Neuron (in vitro differentiated cells): Measurements from ENCODE around the gene P4HA2.

Source experiments
- H2AFZ ChIP-seq: one replicate; pipeline ENCODE4 v1.6.1; 2013; ENCODE audit warnings: low read depth, mild to moderate bottlenecking, inconsistent platforms, low read length, moderate library complexity
- H3K27me3 ChIP-seq: one replicate; pipeline ENCODE4 v1.6.1; 2013; ENCODE audit warnings: low read length; ENCODE audit not compliant: insufficient read depth
- H3K36me3 ChIP-seq: one replicate; pipeline ENCODE4 v1.6.1; 2013; ENCODE audit warnings: low read length; ENCODE audit not compliant: insufficient read depth
- H3K4me1 ChIP-seq: one replicate; pipeline ENCODE4 v1.6.1; 2013; ENCODE audit warnings: low read length; ENCODE audit not compliant: insufficient read depth
- H3K4me3 ChIP-seq: 2 replicates; pipeline ENCODE4 v1.5.1; 2013; ENCODE audit warnings: mild to moderate bottlenecking, low read length, moderate library complexity
- H3K9me3 ChIP-seq: one replicate; pipeline ENCODE4 v1.6.1; 2013; ENCODE audit warnings: low read length

P4HA2 gene

GRCh38 chr5:132260714-132261551 is 33.3 kb upstream of the P4HA2 start:
- H3K4me1 ChIP-seq = no peaks in the 10 kb centered on the region
- no peak overlapping the region for H3K4me3 ChIP-seq
- peaks cover 7% of the 10 kb centered on the region for H3K27me3 ChIP-seq
- no peaks in the 10 kb centered on the region for H3K9me3 ChIP-seq
- H3K36me3 ChIP-seq = no peaks in the 10 kb centered on the region
- no peak overlapping the region for H2AFZ ChIP-seq

- peaks cover 7% of the 10 kb centered on the region for H3K27me3 ChIP-seq
- H2AFZ ChIP-seq = no peak overlapping the region
- no peak overlapping the region for H3K4me3 ChIP-seq
- H3K9me3 ChIP-seq = no peaks in the 10 kb centered on the region
- H3K4me1 ChIP-seq = no peaks in the 10 kb centered on the region
- no peaks in the 10 kb centered on the region for H3K36me3 ChIP-seq
Measured at GRCh38 chr5:132260051-132260450, 32.4 kb upstream of the P4HA2 start.

GRCh38 chr5:132259069-132259851 is 31.6 kb upstream of the P4HA2 start:
- Histone ChIP-seq H3K27me3 (peaks cover 7% of the 10 kb centered on the region), H3K9me3 (no peaks in the 10 kb centered on the region), H2AFZ (no peak overlapping the region), H3K4me3 (no peak overlapping the region), H3K4me1 (no peaks in the 10 kb centered on the region), H3K36me3 (no peaks in the 10 kb centered on the region)

DNA sequence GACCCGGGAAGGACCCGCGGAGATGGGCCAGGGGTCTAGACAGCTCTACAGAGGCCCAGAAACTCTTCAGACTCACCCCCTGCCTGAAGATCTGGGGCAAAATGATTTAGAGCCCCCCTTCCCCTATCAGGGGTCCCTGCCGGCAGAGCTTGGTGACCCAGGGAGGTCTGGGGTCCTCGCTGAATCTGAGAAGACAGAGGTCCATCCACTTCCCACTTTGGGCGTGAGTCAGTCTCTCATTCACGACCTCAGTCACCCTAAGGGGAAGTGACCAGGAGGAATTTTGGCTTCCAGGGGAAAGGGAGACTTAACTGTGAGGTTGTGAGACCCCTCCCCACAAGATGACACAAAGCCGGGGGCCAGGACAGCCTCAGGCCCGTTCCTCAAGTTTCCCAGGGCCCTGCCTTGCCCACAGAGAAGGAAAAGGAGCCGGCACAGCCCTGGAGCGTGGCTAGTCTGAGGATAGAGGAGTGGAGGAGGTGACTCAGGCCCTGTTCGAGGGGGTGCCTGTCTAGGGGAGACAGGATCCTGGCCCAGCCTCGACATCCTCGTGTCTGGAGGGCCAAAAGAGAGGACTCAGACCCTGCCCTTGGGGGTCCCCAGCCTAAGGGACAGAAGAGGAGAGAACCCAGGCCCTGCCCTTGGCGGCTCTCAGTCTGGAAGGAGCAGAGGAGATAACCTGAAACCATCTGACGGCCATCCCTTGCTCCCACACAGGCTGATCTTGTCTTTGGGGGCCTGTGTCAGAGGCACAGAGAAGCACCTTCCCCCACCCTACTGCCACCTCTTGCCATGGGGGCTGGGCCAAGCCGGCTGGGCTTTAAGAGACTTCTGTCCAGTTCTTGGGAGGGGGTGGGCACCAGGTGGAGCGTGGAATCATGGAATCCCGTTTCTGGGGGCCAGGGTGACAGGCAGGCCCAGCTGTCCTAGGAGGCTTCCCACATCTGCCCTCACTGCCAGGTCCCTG is 30.7 kb upstream of the P4HA2 start:
- H3K9me3 ChIP-seq = no peaks in the 10 kb centered on the region
- H3K27me3 ChIP-seq = peaks cover 7% of the 10 kb centered on the region
- no peak overlapping the region for H3K4me3 ChIP-seq
- no peaks in the 10 kb centered on the region for H3K36me3 ChIP-seq
- H2AFZ ChIP-seq = no peak overlapping the region
- H3K4me1 ChIP-seq = no peaks in the 10 kb centered on the region

- no peaks in the 10 kb centered on the region for H3K4me1 ChIP-seq
- H3K36me3 ChIP-seq = no peaks in the 10 kb centered on the region
- peaks cover 4% of the 10 kb centered on the region for H3K27me3 ChIP-seq
- H2AFZ ChIP-seq = no peak within 1 kb of the TSS
- no peak within 1 kb of the TSS for H3K4me3 ChIP-seq
- no peaks in the 10 kb centered on the region for H3K9me3 ChIP-seq
Measured at GRCh38 chr5:132257131-132258101, 29.8 kb upstream of the P4HA2 start, which contains the start of gene PDLIM4. TSS of gene PDLIM4 (plus strand) at chr5:132257696. CDS start at chr5:132257735, 39 bp downstream.

DNA sequence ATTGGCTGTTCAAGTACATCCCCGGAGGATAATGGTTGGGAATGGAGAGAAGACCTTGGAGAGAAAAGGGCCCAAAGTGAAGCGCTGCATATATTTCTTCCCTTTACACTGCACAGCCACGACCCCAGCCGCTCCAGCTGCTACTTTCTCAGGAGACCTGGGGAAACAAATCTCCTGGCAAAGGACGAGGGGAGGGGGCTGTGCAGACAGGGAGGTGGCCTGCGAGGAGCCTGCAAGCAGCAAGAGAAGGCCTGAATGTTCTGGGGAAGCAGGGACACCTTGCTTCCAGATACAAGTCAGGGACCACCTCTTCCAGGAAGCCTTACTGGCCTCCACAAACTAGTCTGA is 29.1 kb upstream of the P4HA2 start:
- no peaks in the 10 kb centered on the region for H3K36me3 ChIP-seq
- no peaks in the 10 kb centered on the region for H3K9me3 ChIP-seq
- peaks cover 4% of the 10 kb centered on the region for H3K27me3 ChIP-seq
- no peak overlapping the region for H2AFZ ChIP-seq
- no peaks in the 10 kb centered on the region for H3K4me1 ChIP-seq
- no peak overlapping the region for H3K4me3 ChIP-seq

DNA sequence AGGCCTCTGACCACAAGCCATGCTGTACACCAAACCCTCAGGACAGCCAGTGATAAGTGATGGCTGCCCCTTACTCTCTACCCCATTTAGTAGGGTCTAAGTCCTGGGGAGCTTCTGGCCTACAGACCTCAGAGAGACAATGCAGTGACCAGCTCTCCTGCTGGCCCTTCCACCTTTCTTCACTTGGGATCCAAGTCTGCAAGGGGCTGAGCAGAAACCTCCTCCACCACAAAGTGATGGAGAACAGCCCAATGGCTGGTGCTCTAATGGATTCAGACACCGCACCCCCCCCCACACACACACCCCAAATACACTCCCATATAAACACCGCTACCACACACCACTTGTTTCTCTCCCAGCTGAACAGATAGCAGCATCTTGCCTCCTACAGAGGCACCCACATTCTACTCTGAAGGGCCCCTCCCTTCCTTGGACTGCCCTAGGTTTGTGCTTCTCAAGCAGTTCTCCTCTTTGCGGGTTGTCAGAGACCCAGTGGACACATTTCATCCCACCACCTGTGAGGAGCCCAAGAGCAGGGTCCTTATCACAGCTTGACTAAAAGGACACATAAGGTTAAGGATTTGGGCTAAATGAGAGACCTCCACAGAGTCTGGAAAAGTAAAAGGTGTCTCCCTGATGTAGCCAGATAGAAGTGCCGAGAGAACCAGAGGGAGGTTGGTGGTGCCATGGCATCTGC is 28.6 kb upstream of the P4HA2 start:
- no peak overlapping the region for H2AFZ ChIP-seq
- H3K4me1 ChIP-seq = no peaks in the 10 kb centered on the region
- no peak overlapping the region for H3K4me3 ChIP-seq
- no peaks in the 10 kb centered on the region for H3K36me3 ChIP-seq
- H3K27me3 ChIP-seq = peaks cover 4% of the 10 kb centered on the region
- H3K9me3 ChIP-seq = no peaks in the 10 kb centered on the region

DNA sequence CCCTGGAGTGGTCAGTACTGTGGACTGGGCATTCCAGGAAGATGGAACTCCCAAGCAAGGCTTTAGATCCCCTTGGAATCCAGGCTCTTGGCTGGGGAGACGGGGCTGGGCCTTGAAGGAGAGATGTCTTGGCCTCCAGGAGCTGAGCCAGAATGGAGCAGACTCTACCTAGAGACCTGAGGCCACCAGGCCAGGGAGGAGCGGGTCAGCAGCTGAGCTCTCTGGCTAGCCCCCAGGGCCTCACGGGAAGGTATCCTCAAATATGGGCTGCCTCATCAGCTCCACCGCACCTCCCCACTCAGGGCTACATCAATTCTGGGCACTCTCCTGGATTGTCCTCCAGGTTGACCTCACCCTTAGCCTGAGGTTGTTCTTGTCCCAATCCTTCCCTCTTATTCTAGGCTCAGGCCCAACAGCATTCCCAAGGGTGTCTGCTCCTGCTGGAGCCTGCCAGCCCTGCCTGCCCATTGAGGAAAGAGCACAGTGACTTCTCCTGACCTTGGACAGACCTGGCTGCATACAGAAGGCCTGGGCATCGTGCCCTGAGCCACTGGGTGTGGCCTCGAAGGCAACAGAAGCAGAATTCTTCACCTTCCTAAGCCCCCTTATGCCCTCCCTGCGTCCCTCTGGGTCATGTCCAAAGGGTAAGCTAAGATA is 26.8 kb upstream of the P4HA2 start:
- no peaks in the 10 kb centered on the region for H3K4me1 ChIP-seq
- H3K27me3 ChIP-seq = peaks cover 4% of the 10 kb centered on the region

GRCh38 chr5:132253452-132254320 is 26.0 kb upstream of the P4HA2 start:
- Histone ChIP-seq H3K9me3 (no peaks in the 10 kb centered on the region), H3K36me3 (no peaks in the 10 kb centered on the region), H3K4me1 (no peaks in the 10 kb centered on the region)

More for the DNA sequence above, 26.8 kb upstream of the P4HA2 start:
- Histone ChIP-seq H2AFZ (no peak overlapping the region), H3K36me3 (no peaks in the 10 kb centered on the region), H3K9me3 (no peaks in the 10 kb centered on the region), H3K4me3 (no peak overlapping the region)

DNA sequence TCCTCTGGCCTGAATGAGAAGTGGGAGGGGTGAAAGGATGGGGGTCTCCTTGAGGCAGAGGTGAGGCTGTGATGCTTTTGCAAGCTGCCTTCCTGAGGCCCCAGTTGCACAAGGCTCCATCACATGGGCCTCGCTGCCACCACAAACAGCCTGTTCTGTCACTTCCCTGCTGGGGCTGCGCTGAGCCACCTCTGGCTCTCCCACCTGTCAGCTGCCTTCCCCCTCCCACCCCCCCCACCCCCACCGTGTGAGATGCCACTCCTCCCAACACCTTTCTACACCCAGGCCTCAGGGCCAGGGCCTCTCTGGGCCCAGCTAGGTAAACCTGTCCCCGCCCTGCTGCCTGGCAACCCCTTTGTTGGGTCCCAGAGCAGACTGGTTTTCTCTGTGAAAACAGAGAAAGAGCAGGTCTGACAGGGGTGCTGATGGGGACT is 25.4 kb upstream of the P4HA2 start:
- Histone ChIP-seq H3K4me3 (no peak overlapping the region), H3K27me3 (peaks cover 4% of the 10 kb centered on the region), H3K4me1 (no peaks in the 10 kb centered on the region), H2AFZ (no peak overlapping the region), H3K36me3 (no peaks in the 10 kb centered on the region), H3K9me3 (no peaks in the 10 kb centered on the region)

More at GRCh38 chr5:132253452-132254320, 26.0 kb upstream of the P4HA2 start:
- Histone ChIP-seq H2AFZ (no peak overlapping the region), H3K27me3 (peaks cover 4% of the 10 kb centered on the region), H3K4me3 (no peak overlapping the region)
